GM21381 (cell line): ENCODE data around the gene CSNK1D.

Experiments used
- ATAC-seq: cut with Tn5 transposase; IDR thresholded peaks from one replicate; pipeline ENCODE4 v1.9.1; 2021; ENCODE audit warnings: mild to moderate bottlenecking, moderate library complexity; ENCODE audit not compliant: unreplicated experiment

The CSNK1D gene

GRCh38 chr17:82253179-82253544 lies 20.3 kb downstream of the CSNK1D start:
- no peak for ATAC-seq

GRCh38 chr17:82252511-82253178 lies 20.9 kb downstream of the CSNK1D start:
- no peak for ATAC-seq

- no peak for ATAC-seq
These were observed 22.5 kb downstream of the CSNK1D start for GRCh38 chr17:82250868-82251500.

GRCh38 chr17:82249896-82250581 lies 23.5 kb downstream of the CSNK1D start:
- no peak for ATAC-seq

- no peak for ATAC-seq
These were observed 24.5 kb downstream of the CSNK1D start for GRCh38 chr17:82248815-82249674.

GRCh38 chr17:82247856-82248671 lies 25.4 kb downstream of the CSNK1D start:
- ATAC-seq = no peak

GRCh38 chr17:82247182-82247823 lies 26.2 kb downstream of the CSNK1D start:
- no peak for ATAC-seq

GRCh38 chr17:82246365-82247181 lies 26.9 kb downstream of the CSNK1D start:
- ATAC-seq = no peak

GRCh38 chr17:82246040-82246364 lies 27.5 kb downstream of the CSNK1D start:
- ATAC-seq = no peak

- no peak for ATAC-seq
These were observed 28.1 kb downstream of the CSNK1D start for GRCh38 chr17:82245134-82246039.

GRCh38 chr17:82244413-82245133 lies 28.9 kb downstream of the CSNK1D start:
- ATAC-seq = no peak

- no peak for ATAC-seq
These were observed 29.7 kb downstream of the CSNK1D start for GRCh38 chr17:82243648-82244412.

- ATAC-seq = no peak
These were observed 30.4 kb downstream of the CSNK1D start for GRCh38 chr17:82242977-82243647.

GRCh38 chr17:82242698-82242976 lies 30.9 kb downstream of the CSNK1D start:
- no peak for ATAC-seq

GRCh38 chr17:82241926-82242697 lies 31.4 kb downstream of the CSNK1D start:
- ATAC-seq = no peak
